GM18505 (cell line): Measurements from ENCODE around the gene KCNH6.

Experiments
- ATAC-seq: cut with Tn5 transposase; IDR thresholded peaks from one replicate; pipeline ENCODE4 v1.9.1; 2021; ENCODE audit not compliant: unreplicated experiment
- POLR2A ChIP-seq: IDR thresholded peaks from 4 replicates; pipeline ENCODE4 v1.6.1; 2011; ENCODE audit warnings: borderline replicate concordance; ENCODE audit not compliant: insufficient read depth, insufficient read length; ENCODE audit errors: extremely low read depth

The KCNH6 gene

GRCh38 chr17:63492940-63493339 lies 30.2 kb upstream of the KCNH6 start:
- no peak for ATAC-seq
- no peak for TF ChIP-seq POLR2A

DNA sequence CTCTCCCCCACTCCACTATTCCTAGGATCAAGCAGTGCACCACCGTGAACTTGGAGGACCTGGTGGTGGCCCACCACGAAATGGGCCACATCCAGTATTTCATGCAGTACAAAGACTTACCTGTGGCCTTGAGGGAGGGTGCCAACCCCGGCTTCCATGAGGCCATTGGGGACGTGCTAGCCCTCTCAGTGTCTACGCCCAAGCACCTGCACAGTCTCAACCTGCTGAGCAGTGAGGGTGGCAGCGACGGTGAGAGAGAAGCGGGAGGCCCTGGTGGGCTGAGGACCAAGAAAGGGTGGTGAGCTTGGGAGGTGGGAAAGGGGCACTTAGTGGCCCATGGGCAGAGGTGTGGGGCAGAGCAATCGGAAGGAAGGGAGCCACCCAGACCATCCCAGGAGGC lies 29.7 kb upstream of the KCNH6 start:
- no peak for TF ChIP-seq POLR2A
- ATAC-seq = no peak

- TF ChIP-seq POLR2A = no peak
- no peak for ATAC-seq
Observed at GRCh38 chr17:63494300-63494928, 28.7 kb upstream of the KCNH6 start.

- no peak for TF ChIP-seq POLR2A
- no peak for ATAC-seq
Observed at GRCh38 chr17:63495491-63495890, 27.7 kb upstream of the KCNH6 start.

- TF ChIP-seq POLR2A = no peak
- ATAC-seq = no peak
Observed at GRCh38 chr17:63496177-63496576, 27.0 kb upstream of the KCNH6 start.

DNA sequence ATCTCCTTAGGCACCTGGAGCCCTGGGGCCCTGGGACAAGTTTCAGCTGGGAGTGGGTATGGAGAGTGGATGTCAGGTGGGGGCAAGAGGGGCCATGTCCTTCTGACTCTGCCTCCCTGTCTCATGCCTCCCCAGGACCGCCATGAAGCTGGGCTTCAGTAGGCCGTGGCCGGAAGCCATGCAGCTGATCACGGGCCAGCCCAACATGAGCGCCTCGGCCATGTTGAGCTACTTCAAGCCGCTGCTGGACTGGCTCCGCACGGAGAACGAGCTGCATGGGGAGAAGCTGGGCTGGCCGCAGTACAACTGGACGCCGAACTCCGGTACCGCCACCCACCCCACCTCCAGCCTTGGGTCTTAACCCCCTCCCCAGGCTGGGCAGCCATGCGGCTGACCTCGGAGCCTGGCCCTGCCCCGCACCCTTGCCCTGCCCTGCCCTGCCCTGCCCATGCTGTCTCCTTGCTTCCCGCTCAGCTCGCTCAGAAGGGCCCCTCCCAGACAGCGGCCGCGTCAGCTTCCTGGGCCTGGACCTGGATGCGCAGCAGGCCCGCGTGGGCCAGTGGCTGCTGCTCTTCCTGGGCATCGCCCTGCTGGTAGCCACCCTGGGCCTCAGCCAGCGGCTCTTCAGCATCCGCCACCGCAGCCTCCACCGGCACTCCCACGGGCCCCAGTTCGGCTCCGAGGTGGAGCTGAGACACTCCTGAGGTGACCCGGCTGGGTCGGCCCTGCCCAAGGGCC lies 26.3 kb upstream of the KCNH6 start:
- no peak for ATAC-seq
- TF ChIP-seq POLR2A = no peak

GRCh38 chr17:63497708-63498483 lies 25.3 kb upstream of the KCNH6 start:
- TF ChIP-seq POLR2A = no peak
- no peak for ATAC-seq

DNA sequence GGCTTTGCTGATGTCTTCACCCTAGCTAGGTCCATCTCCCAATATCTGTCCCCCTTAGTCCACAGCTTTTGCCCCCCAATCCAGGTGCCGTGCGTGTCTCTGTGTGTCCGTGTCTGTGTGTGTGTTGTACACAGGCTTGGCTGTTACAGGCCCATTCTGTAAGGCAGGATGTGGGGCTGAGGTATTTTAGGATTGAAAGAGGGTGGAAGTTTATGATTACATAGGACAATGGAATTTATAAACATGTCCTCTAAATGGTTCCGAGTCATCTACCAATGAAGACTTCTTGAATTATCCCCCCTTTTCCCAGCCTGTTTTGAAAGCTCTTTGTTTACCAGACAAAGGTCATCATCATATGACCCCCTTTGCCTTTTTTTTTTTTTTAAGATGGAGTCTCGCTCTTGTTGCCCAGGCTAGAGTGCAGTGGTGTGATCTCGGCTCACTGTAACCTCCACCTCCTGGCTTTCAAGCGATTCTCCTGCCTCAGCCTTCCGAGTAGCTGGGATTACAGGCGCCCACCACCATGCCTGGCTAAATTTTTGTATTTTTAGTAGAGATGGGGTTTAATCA lies 24.4 kb upstream of the KCNH6 start:
- TF ChIP-seq POLR2A = no peak
- no peak for ATAC-seq

DNA sequence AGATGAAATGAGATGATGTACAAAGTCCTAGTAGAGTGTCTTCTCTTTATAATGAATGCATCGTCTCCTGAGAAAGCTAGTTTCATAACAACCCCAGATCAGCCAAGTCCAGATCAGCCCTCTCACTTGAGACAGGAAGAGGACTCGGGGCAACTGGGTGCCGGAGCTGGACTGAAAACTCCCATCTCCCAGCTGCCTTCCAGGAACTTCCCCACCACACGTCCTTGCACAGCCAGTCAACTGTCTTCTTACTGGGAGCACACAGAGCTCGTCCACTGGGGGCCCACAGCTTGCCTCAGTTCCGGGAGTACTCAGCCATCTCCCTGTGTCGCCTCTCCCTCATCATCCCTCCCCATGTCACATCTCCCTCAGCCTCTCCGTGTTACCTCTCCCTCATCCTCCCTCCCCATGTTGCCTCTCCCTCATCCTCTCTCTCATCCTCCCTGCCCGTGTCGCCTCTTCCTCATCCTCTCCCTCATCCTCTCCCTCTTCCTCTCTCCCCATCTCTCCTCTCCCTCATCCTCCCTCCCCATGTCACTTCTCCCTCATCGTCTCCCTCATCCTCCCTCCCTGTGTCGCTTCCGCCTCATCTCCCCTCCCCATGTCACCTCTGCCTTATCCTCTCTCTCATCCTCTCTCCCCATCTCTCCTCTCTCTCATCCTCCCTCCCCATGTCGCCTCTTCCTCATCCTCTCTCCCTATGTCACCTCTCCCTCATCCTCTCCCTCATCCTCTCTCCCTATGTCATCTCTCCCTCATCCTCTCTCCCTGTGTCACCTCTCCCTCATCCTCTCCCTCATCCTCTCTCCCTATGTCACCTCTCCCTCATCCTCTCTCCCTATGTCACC lies 22.4 kb upstream of the KCNH6 start:
- no peak for TF ChIP-seq POLR2A
- ATAC-seq = no peak

GRCh38 chr17:63503341-63503705 lies 19.8 kb upstream of the KCNH6 start:
- ATAC-seq = no peak
- TF ChIP-seq POLR2A = no peak

DNA sequence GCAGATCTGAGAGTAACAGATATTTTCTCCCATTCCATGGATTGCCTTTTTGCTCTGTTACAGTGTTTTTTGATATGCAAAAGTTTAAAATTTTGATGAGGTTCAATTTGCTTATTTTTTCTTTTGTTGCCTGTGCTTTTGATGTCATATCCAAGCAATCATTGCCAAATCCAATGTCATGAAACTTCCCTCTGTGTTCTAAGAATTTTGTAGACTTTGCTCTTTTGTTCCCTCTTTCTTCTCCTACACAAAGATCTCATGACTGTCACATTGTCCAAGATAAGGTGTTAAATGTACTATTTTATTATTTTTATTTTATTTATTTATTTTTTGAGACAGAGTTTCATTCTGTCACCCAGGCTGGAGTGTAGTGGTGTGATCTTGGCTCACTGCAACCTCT lies 18.9 kb upstream of the KCNH6 start:
- TF ChIP-seq POLR2A = no peak
- ATAC-seq = no peak

- no peak for ATAC-seq
- no peak for TF ChIP-seq POLR2A
Observed at GRCh38 chr17:63505341-63505740, 17.8 kb upstream of the KCNH6 start.

GRCh38 chr17:63506627-63507026 lies 16.5 kb upstream of the KCNH6 start:
- ATAC-seq = no peak
- TF ChIP-seq POLR2A = no peak

- ATAC-seq = no peak
- TF ChIP-seq POLR2A = no peak
Observed at GRCh38 chr17:63511331-63511730, 11.8 kb upstream of the KCNH6 start.

DNA sequence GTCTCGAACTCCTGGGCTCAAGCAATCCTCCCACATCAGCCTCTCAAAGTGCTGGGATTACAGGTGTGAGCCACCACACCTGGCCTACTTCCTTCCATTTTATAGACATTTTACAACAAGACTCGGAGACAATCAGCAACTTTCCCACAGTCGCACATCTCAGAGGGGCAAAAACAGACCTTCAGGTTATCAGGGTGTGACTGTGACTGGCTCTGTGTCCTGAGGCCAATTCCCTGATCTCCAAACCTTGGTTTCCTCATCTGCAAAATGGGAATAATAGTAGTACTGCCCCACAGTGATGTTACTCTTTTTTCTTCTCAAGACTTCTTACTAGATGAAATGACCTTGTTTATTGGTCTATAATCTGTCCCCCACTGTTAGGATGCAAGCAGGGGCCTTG lies 10.8 kb upstream of the KCNH6 start:
- no peak for TF ChIP-seq POLR2A
- ATAC-seq = no peak
